Right atrium auricular region (tissue), 2 donors: ENCODE results near the gene DENND1A. TPM values are rescaled to one million over a fixed set of nuclear protein-coding genes. Genes with fewer than 3 reads are reported as not detected.

Source experiments
- DNase-seq: peaks from one replicate; pipeline ENCODE4 v3.0.0-alpha.2; 2019; ENCODE audit warnings: low spot score
- H3K27ac ChIP-seq, 2 donors: fragments of 200-600 bp; sonication (generic); 1 replicate in 1 of 2; 2 replicates in 1 of 2; pipeline ENCODE4 v1.5.1; 2016 to 2019
- H3K27me3 ChIP-seq, 2 donors: fragments of 200-600 bp; sonication (generic); one replicate each; pipeline versions ENCODE4 v1.5.1 to v1.6.0; 2017 to 2019
- H3K36me3 ChIP-seq: fragments of 200-600 bp; sonication (generic); one replicate; pipeline ENCODE4 v1.5.1; 2016
- H3K4me1 ChIP-seq, 2 donors: fragments of 200-600 bp; sonication (generic); one replicate each; pipeline versions ENCODE4 v1.5.1 to v1.6.0; 2017 to 2019
- H3K4me3 ChIP-seq, 2 donors: fragments of 200-600 bp; sonication (generic); 1 replicate in 1 of 2; 2 replicates in 1 of 2; pipeline ENCODE4 v1.5.1; 2017 to 2019; ENCODE audit warnings: mild to moderate bottlenecking in 1 of 2, moderate library complexity in 1 of 2
- H3K9me3 ChIP-seq, 2 donors: fragments of 200-600 bp; sonication (generic); one replicate each; pipeline ENCODE4 v1.5.1; 2019
- CTCF ChIP-seq, 2 donors: fragments of 200-600 bp; sonication (generic); IDR thresholded peaks; one replicate each; pipeline ENCODE4 v1.5.1; 2019; ENCODE audit warnings: antibody characterized with exemption in 2 of 2
- total RNA-seq, 2 donors: library from RNA; depleted of rRNA; stranded (reverse); fragments of >200 nt; gene quantifications; one replicate each; pipeline ENCODE4 v1.1.0, GENCODE V29; 2016

The DENND1A gene
- total RNA-seq, 2 donors from 2014 or later = 14.9 to 23.6 TPM

- no peaks in the 10 kb centered on the region for H3K9me3 ChIP-seq
Observed at GRCh38 chr9:123369296-123369695, 560.6 kb downstream of the DENND1A start.

DNA sequence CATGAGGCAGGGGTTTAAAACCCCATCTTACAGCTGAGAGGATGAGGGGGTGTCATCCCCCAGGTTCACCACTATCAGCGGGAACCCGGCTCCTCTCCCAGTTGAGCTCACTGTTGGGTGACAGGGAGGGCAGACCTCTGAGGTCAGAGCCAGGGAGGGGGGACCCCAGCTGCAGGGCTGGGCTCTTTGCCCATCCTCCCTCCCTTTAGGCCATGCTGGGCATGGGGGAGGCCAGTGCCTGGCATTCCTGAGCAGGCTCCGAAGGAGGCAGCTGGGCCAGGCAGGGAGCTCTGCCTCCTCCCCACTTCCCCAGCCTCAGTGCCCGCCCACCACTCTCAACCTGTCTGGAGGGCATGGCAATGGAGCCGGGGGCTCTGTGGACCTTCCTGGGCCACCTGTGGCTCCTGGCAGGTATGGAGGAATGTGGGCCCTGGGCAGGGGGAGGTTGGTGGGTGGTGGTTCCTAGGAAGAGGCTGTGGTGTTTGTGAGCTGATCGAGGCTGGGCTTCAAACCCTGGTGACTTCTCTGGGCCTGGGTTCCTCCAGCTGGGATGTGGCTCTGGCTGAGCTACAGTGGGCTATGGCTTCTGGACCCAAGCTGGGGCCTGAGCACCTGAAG is 561.3 kb downstream of the DENND1A start:
- no peaks in the 10 kb centered on the region for H3K9me3 ChIP-seq
- H3K4me1 ChIP-seq = peaks cover 0 to 12% of the 10 kb centered on the region in 2 donors
- peaks cover under 1 to 7% of the 10 kb centered on the region in 2 donors for H3K27me3 ChIP-seq
- H3K27ac ChIP-seq = no peak overlapping the region
- DNase-seq = no peak
- H3K36me3 ChIP-seq = no peaks in the 10 kb centered on the region
- no peak for TF ChIP-seq CTCF (IDR thresholded peaks at IDR 0.05)
- H3K4me3 ChIP-seq = no peak overlapping the region

More at GRCh38 chr9:123369296-123369695, 560.6 kb downstream of the DENND1A start:
- Histone ChIP-seq H3K36me3 (no peaks in the 10 kb centered on the region), H3K27me3 (peaks cover 3 to 7% of the 10 kb centered on the region in 2 donors), H3K4me3 (no peak overlapping the region), H3K27ac (no peak overlapping the region), H3K4me1 (peaks cover 0 to 18% of the 10 kb centered on the region in 2 donors)
- no peak for DNase-seq
- no peak for TF ChIP-seq CTCF (IDR thresholded peaks at IDR 0.05)

GRCh38 chr9:123368023-123368422 is 561.9 kb downstream of the DENND1A start:
- DNase-seq = no peak
- H3K9me3 ChIP-seq = no peaks in the 10 kb centered on the region

DNA sequence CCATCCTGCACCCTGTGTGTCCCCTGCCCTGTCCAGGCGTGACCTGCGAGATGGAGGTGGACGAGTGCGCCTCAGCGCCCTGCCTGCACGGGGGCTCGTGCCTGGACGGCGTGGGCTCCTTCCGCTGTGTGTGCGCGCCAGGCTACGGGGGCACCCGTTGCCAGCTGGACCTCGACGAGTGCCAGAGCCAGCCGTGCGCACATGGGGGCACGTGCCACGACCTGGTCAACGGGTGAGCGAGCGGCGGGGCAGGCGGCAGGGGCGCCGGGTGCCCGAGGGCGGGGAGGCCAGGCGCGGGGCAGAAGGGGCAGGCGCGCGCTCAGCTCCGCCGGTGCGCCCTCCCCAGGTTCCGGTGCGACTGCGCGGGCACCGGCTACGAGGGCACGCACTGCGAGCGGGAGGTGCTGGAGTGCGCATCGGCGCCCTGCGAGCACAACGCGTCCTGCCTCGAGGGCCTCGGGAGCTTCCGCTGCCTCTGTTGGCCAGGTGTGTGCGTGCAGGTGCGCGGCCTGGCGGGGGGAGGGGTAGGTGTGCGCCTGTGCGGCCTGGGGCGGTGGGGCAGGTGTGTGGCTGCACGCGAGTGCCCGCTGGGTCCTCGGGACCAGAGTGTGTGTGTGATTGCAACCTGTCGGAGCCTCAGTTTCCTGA is 563.9 kb downstream of the DENND1A start:
- Histone ChIP-seq H3K4me1 (peaks cover 0 to 11% of the 10 kb centered on the region in 2 donors), H3K36me3 (no peaks in the 10 kb centered on the region), H3K4me3 (no peak overlapping the region), H3K9me3 (no peaks in the 10 kb centered on the region), H3K27me3 (no peaks in the 10 kb centered on the region), H3K27ac (no peak overlapping the region)
- no peak for DNase-seq
- no peak for TF ChIP-seq CTCF (IDR thresholded peaks at IDR 0.05)

More at GRCh38 chr9:123368023-123368422, 561.9 kb downstream of the DENND1A start:
- Histone ChIP-seq H3K27ac (no peak overlapping the region), H3K36me3 (no peaks in the 10 kb centered on the region), H3K4me3 (no peak overlapping the region), H3K4me1 (peaks cover 0 to 11% of the 10 kb centered on the region in 2 donors), H3K27me3 (peaks cover 0 to 5% of the 10 kb centered on the region in 2 donors)
- no peak for TF ChIP-seq CTCF (IDR thresholded peaks at IDR 0.05)

DNA sequence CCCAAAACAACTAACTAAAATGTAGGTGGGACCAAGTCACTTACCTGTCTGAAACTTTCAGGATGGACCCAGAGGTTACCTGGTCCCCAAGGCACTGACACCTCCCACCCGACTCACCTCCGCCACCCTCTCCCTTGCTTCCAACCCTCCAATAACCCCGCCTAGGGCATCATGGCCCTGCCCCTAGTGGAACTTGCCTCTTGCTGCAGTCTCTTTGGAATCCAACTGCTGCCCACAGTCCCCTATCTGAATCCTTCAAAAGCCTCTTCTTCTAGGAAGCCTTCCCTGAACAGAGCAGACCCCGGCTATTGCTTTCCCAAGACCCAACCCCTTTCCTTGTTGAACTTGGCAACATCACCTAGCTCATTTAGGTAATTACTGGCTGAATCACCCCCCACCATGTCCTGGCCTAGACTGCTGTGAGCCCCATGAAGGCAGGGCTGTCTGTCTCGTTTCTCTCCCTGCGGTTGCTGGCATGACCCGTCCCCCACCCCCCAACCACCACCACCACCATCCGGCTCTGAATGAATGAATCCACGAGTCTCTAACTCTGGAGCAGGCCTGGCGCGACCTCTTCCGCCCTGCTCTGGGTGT is 564.5 kb downstream of the DENND1A start:
- no peak for TF ChIP-seq CTCF (IDR thresholded peaks at IDR 0.05)
- Histone ChIP-seq H3K27me3 (no peaks in the 10 kb centered on the region), H3K27ac (no peak overlapping the region), H3K36me3 (no peaks in the 10 kb centered on the region), H3K4me1 (peaks cover 0 to 11% of the 10 kb centered on the region in 2 donors), H3K9me3 (no peaks in the 10 kb centered on the region), H3K4me3 (no peak overlapping the region)
- DNase-seq = no peak
